ENCODE measurements around the gene RCBTB1.
"Not testable (repeated sequence)": the region's sequence is repeated elsewhere in the genome, so short reads cannot be mapped to it uniquely, and the experiment has no call there.

RCBTB1 gene

DNA sequence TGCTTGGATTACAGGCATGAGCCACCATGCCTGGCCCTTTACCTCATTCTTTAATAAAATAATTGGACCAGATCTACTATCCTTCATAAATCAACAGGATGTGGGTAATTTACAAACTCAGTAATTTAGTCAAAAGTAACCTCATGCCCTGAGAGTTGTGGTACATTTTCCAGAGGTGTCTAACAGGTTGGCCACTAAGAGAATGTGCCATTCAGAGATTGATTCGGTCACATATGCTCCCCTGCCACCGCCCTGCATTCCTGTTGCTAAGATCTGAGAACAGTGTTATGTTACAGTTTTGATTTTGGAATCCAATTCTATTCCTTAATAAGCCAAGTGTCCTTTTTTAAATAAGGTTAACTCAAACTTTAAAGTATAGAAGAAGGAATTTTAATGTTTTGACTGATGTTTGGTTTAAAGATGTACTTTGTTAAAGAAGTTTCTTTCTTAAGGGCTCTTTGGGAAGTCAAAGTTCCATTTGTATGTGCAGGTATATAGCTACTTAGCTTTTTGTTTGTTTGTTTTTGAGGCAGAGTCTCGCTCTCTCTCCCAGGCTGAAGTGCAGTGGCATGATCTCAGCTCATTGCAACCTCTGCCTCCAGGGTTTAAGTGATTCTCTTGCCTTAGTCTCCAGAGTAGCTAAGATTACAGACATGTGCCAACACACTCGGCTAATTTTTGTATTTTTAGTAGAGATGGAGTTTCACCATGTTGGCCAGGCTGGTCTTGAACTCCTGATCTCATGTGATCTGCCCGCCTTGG lies 60.4 kb downstream of the RCBTB1 start:
- DNase-seq: no peak

DNA sequence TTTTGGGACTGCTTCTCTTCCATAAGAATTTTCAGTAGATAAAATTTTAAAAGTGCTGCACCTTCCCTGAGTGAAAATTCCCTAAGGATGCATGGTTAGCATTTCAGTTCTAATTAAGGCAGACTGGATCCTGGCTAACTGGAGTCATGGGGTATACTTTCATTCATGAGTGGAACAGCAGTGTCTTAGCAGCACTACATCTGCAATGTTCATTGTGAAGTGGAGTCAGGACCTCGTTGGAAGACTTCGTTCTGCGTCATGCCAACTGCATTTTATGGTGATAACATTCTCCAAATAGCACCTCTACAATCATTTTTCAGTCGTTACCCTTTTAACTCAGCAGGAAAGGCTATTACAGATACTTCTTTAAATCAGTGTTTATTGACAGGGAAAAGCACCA lies 64.1 kb downstream of the RCBTB1 start:
- DNase-seq: no peak

DNA sequence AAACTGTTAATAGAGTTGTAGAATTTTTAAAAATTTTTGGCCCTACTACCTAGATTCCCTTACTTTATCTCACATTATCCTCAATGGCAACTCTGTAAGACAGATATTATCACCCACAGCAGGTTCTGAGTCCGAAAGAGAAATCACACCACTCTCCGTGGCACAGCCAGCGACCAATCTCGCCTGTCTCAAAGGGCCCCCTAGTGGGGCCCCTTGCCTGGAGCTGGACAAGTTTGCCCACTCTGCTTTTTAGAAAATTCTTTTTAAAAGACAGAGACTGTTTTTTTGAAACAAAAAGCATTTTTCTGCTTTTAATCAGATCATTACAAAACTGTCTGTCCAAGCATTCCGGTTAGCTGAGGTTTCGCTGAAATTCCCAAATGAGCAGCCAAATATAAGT lies 67.9 kb downstream of the RCBTB1 start:
- DNase-seq: peak in 15 of 56 donors; percentile 2 to 59 (median 22)

DNA sequence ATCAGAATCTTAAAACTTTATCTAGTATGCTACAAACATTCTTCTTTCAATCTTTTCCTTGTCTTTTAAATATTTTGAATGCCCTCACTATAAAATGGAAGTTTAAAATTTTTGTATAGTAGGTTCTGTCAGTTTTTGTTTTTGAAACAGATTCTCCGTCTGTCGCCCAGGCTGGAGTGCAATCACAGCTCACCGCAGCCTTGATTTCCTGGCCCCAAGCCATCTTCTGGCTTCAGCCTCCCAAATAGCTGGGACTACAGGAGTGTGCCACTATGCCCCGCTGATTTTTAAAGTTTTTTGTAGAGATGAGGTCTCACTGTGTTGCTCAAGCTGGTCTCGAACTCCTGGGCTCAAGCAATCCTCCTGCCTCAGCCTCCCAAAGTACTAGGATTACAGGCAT lies 68.9 kb downstream of the RCBTB1 start:
- DNase-seq: no peak

DNA sequence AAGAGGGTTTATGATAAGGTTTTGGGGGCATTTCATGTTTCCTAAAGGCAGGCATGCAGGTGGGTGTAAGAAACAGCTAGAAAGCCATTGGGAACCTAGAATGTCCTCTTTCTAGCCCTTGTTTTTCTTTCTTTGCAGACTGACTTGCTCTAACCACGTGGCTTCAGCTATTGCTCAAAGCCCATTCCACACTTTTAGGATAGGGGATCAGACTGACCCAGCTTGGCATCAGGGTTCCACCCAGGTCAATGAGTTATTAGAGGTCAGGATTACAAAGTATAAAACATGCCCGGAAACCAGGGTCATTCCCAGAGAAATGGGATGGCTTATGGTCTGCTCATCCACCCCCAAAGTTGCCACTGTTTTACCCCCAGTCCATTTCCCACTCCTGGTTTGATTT lies 72.8 kb downstream of the RCBTB1 start:
- DNase-seq: no peak

DNA sequence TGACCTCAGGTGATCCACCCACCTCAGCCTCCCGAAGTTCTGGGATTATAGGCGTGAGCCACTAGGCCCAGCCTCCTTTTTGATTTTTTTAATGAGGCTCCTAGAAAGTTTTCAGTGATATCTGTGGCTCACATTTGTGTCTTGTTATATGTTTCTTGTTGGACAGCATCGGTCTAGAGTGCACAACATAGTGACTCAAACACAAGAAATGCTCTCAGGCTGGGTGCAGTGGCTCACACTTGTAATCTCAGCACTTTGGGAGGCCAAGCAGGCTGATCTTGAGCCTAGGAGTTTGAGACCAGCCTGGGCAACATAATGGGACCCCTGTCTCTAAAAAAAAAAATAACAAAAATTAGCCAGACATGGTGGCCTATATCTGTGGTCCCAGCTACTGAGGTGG lies 81.4 kb downstream of the RCBTB1 start:
- no peak for DNase-seq

DNA sequence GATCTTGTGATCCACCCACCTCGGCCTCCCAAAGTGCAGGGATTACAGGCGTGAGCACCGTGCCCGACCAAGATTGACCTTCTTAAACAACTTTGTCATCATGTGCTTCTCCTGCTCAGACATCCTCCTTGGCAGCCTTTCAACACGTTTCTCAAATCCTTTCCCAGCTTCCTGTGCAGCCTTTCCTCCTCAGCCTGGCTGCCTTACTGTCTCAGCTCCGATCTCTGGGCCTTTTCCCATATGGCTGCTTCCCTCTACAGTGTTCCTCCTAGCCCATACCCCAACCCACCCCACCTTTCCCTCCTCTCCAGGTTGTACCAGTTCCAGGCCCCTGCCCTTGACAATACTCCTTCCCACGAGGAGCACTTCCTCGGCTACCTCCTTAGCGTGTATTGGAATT lies 82.4 kb downstream of the RCBTB1 start:
- no peak for DNase-seq

DNA sequence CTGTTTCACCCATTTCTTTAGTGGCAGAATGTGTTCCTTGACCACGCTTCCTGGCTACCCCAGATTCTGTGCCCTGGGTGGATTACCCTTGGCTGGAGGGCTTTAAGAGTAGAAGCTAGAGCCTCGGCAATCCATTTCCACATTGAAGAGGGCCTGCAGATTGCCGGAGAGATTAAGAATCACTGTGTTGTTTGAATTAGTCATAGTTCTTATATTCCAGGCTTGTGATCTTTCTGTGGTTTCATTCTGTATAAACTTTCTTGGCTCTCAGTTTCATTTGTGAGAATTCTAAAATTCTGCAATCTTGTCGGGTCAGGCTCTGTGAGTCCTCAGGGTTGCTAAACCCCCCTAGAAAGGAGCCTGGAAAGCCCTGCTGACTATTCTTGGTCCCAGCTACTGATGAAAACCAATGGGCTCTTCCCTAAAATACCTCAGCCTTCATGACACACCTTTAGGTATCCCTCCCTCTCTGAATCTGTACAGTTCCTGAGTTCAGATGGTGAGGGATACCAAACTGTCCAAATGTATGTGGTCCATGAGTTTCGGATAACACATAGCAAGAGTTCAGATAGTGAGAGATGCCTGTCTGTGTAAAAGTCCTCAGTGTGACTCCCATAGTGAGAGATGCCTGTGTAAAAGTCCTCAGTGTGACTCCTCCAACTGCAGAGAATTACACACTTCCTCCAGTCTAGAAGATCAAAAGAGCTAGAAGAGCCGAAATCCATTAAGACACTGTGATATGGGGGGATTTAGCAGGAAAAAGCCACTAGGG lies 85.3 kb downstream of the RCBTB1 start:
- DNase-seq: no peak

DNA sequence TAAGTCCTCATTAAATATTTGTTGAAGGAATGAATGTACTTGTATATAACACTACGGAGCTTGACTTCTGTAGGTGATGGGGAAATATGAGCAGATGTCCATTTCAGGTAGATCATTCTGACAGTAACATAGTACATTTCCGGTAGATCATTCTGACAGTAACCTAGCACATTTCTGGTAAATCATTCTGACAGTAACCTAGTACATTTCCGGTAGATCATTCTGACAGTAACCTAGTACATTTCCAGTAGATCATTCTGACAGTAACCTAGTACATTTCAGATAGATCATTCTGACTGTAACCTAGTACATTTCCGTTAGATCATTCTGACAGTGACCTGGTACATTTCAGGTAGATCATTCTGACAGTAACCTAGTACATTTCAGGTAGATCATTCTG lies 87.2 kb downstream of the RCBTB1 start:
- DNase-seq: no peak

DNA sequence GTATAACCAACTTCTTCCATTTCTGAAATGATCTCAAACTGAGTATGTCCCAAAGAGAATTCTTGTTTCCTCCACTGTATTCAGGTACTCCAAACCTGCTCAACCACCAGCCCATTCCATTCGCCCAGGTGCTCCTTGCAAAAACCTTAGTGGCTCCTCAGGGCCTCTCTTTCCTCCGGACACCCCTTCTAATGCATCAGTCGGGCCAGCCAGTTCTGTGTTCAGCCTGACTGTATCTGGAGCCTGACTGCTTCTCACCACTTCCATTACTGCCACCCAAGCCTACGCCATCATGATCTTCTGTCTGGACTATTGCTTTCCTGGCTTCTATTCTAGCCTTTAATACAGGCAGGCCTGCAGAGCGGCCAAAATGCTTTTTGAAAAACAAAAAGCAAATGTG lies 88.1 kb downstream of the RCBTB1 start:
- no peak for DNase-seq

DNA sequence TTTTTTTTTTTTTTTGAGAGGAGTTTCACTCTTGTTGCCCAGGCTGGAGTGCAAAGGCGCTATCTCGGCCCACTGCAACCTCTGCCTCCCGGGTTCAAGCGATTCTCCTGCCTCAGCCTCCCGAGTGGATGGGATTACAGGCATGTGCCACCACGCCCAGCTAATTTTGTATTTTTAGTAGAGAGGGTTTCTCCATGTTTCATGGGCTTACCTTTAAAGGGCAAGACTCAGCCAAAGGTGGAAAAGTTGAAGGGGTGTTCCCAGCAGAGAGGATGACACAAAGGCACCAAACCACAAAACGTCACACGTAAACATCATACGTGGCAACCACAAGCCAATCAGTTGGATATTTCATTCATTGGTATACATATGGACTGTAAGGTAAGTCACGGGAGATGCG lies 88.5 kb downstream of the RCBTB1 start:
- not testable (repeated sequence) for DNase-seq

DNA sequence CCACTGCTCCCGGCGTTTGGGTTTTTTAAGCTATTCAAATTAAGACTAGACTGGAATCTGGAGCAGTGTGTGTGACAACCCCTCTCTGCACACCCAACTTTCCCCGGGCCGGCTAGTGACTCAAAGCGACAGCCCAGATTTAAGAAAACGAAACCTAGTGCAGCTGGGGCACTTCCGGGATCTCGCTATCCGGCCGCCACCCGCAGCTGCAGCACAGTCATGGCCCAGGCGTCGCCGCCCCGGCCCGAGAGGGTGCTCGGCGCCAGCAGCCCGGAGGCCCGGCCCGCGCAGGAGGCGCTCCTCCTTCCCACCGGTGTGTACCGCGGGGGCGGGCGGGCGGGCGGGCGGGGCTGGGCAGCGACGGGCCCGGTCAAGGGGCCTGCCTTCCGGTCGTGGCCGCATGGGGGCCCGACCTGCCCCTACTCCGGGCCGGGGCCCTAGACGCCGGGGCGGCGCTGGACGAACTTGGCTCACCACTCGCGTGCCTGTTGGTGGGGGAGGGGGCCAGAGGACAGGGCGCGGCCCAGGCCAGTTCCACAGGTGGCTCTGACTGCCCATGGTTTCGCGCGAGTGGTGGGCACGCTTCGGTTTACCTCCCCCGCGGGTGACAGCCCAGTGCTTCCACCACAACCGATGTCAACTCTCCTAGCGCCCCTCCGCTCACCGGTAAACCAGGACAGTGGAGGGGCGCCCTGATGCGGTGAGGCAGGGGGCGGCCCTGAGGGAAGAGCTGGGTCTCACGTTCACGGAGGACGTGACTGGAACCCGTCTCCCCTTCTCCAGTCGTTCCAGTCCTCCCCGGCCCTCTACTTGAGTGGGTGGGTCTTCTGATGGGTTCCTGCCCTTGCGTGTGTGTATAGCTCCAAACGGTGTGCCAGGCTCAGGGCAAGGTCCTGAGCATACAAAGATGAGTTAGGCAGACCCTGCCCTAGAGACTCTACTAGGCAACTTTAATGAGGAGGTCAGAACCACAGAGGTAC lies 89.3 kb downstream of the RCBTB1 start, which contains the start of gene PHF11:
Gene PHF11, plus strand, starts transcription at position 171 of the 980 bp plus-strand sequence. Its CDS starts 49 bp downstream, at position 220.
- DNase-seq: peak in 52 of 56 donors; percentile 11 to 81 (median 47)

DNA sequence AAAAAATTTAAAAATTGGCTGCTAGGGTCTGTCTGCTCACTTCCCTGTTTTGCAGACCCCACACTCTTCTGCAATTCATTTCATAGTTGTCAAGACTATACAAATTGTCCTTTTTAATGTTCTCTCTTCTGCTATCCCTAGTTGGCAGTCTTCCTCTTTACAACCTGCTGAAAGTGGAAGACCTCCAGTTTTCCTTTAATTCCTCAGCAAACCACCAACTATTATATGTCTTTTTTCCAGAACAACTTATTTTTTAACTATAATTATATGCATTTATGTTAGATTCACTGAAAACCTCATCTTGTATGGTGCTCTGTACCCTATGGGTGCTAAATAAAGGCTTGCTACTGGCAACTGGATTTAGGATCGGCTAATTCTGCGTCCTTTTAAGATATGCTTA lies 90.7 kb downstream of the RCBTB1 start:
- no peak for DNase-seq

DNA sequence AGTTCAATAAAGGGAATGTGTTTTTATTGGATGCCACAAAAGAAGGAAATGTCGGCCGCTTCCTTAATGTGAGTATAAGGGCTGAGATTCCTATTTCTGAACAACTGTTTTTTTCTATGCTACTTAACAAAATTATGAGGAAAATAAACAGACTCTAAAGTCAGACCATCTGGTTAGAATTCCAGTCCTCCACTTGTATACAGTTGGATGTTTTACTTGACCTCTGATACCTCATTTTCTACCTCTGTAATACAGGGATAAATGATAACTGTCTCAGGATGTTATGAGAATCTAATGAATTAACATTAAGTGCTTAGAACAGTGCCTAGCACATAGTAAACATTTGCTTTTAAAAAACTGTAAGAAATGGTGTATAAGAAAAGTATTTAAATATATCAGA lies 96.8 kb downstream of the RCBTB1 start:
- no peak for DNase-seq

Data from amygdala (tissue), 56 donors.